Measurements from ENCODE around the gene LAIR2.
"Not testable (repeated sequence)": the region's sequence is repeated elsewhere in the genome, so short reads cannot be mapped to it uniquely, and the experiment has no call there.

The LAIR2 gene

DNA sequence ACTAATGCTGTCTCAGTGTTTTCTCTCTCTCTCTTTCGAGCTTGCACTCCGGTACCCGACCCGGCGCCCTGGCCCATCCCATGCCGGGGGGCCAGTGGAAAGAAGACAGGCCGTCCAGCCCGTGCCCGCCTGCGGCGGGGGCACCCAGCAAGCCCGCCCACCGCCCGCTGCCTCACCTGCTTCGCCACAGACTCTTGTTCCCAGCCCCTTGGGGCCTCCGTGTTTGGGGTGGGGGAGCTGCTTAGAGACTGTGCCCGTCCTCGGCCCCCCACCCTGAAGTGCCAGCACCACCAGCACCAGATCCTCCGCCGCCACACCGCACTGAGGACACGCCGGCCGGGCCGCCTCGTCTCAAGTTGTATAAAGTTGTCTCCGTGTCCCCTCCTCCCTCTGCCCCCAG, 41.4 kb upstream of the LAIR2 start:
- Histone ChIP-seq H3K9me3 (no peaks in the 10 kb centered on the region), H3K36me3 (replicated peaks) (peaks cover 56% of the 10 kb centered on the region), H3K4me3 (no peak overlapping the region), H3K4me1 (no peaks in the 10 kb centered on the region; the same call in none of the 2 replicates), H3K27me3 (ENCODE audit: low read depth) (no peaks in the 10 kb centered on the region)
- DNase-seq (ENCODE audit: low spot score in 2 of 2): no peak
- in situ Hi-C loops (cut with MboI; ENCODE audit: low sequenced_read_pairs): loop anchor here (25.0 kb wide), 1 partner anchor 1201 kb away; the partner anchor contains the start of gene U2AF2

- Histone ChIP-seq H3K4me3 (no peak overlapping the region), H3K27me3 (ENCODE audit: low read depth) (no peaks in the 10 kb centered on the region), H3K36me3 (replicated peaks) (peaks cover 52% of the 10 kb centered on the region), H3K4me1 (no peaks in the 10 kb centered on the region; the same call in none of the 2 replicates), H3K9me3 (no peaks in the 10 kb centered on the region)
- in situ Hi-C loops (cut with MboI; ENCODE audit: low sequenced_read_pairs): loop anchor here (25.0 kb wide), 1 partner anchor 1201 kb away; the partner anchor contains the start of gene U2AF2
- DNase-seq (ENCODE audit: low spot score in 2 of 2): no peak
Observed at GRCh38 chr19:54461613-54462012, 41.0 kb upstream of the LAIR2 start.

DNA sequence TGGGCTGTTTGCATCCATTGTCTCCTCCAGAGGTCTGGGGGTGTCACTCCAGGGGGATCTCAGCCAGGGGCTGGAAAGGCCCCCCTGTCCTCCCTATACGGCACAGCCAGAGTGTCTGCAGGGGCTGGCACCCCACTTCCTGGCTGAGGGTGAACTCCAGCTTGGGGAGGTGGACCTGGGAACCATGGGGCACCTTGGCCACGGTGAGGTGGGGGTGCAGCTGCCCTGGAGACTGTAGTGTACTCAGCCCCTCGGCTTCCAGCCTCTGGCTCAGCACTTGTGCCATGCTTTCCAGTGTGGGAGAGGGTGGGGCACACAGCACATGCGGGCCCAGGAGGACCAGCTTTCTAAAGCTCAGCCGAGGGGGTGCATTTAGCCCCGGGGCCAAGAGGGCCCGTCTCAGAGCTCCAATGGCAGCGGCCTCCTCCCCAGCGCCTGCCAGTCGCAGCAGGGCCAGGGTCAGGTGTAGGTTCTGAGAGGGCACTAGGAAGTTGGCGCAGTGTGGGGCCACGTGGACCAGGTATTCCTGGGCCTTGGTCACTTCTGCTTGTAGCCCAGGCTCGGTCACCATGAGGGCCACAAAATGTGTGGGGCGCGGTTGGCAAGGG, 40.5 kb upstream of the LAIR2 start:
- Histone ChIP-seq H3K4me1 (no peaks in the 10 kb centered on the region; the same call in none of the 2 replicates), H3K36me3 (replicated peaks) (peaks cover 46% of the 10 kb centered on the region), H3K27me3 (ENCODE audit: low read depth) (no peaks in the 10 kb centered on the region), H3K9me3 (no peaks in the 10 kb centered on the region), H3K4me3 (peak overlapping the region; percentile 59)
- in situ Hi-C loops (cut with MboI; ENCODE audit: low sequenced_read_pairs): loop anchor here (25.0 kb wide), 1 partner anchor 1200 kb away; the partner anchor contains the start of gene U2AF2
- DNase-seq (ENCODE audit: low spot score in 2 of 2): no peak

- Histone ChIP-seq H3K4me1 (no peaks in the 10 kb centered on the region; the same call in none of the 2 replicates), H3K9me3 (no peaks in the 10 kb centered on the region), H3K4me3 (peak overlapping the region; percentile 59), H3K27me3 (ENCODE audit: low read depth) (no peaks in the 10 kb centered on the region), H3K36me3 (replicated peaks) (peaks cover 39% of the 10 kb centered on the region)
- in situ Hi-C loops (cut with MboI; ENCODE audit: low sequenced_read_pairs): loop anchor here (25.0 kb wide), 1 partner anchor 1199 kb away; the partner anchor contains the start of gene U2AF2
- DNase-seq (ENCODE audit: low spot score in 2 of 2): peak in 1 of 2 experiments; percentile 68
Observed at GRCh38 chr19:54462655-54463530, 39.7 kb upstream of the LAIR2 start.

DNA sequence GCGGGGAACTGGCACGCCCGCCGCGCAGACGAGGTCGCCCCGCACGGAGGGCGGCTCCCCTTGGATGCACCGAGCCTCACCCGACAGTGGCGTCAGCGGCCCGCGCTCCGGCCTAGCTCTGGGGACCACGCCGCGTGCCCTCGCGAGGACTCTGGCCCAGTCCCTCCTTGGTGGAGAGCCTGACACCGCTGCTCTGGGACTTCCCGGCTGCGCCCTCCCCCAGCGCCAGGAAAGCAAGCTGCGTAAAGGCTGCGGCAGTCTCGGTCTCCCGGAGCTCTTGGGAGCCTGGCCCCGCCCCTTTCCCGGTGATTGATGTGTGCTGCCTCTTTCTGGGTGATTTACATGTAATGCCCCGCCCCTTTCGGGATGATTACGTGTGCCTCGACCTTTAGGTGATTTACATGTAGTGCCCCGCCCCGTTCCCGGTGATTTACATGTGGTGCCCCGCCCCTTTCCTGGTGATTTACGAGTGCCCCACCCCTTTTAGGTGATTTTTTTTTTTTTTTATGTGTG, 39.0 kb upstream of the LAIR2 start, which contains the start of gene LENG9:
Gene LENG9, minus strand, starts transcription at position 248 of the 513 bp plus-strand sequence. CDS start 252 bp downstream, outside the sequence.
- DNase-seq (ENCODE audit: low spot score in 2 of 2): peak; percentile 91 to 99
- Histone ChIP-seq H3K27me3 (ENCODE audit: low read depth) (no peaks in the 10 kb centered on the region), H3K4me3 (peak within 1 kb of the TSS; percentile 59), H3K36me3 (replicated peaks) (peaks cover 32% of the 10 kb centered on the region), H3K4me1 (no peaks in the 10 kb centered on the region; the same call in none of the 2 replicates), H3K9me3 (no peaks in the 10 kb centered on the region)
- in situ Hi-C loops (cut with MboI; ENCODE audit: low sequenced_read_pairs): loop anchor here (25.0 kb wide), 1 partner anchor 1199 kb away; the partner anchor contains the start of gene U2AF2

- in situ Hi-C loops (cut with MboI; ENCODE audit: low sequenced_read_pairs): loop anchor here (25.0 kb wide), 1 partner anchor 1198 kb away; the partner anchor contains the start of gene U2AF2
- no peaks in the 10 kb centered on the region for H3K27me3 ChIP-seq (ENCODE audit: low read depth)
Observed at GRCh38 chr19:54464044-54464629, 38.5 kb upstream of the LAIR2 start.

DNA sequence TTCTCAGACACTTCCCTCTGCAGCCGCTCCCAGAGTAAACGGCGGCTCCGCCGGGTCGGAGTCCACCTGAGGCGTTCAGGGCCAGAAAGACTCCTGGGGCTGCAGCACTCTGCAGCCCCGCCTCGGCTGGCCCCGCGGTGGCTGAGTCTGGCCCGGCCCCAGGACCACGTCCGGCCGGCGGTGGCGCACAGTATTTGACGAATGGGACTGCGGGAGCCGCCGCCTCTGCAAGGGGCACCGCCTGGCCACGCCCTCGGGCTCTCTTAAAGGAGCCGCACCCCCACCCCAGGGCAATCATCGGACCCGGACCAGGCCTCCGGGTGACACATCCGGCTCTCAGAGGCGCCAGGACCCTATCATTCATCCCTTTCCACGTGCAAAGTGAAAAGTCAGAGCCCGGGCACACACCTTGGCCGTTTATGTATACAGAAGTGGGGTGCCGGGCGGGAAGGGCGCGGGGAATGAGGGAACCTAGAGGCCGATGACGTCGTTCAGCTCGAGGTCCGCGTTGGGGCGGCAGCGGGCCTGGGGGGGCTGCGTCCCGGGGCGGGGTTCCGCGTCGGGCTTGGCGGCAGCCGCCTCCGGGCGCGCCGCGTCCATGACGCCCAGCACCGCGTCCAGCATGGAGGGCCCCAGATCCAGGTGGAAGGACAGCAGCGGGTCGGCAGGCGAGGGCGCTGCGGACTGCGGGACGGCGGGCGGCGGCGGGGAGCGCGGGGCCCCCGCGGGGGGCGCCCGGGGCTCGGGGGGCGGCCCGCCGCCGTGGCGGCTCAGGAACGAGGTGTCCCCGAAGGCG, 37.8 kb upstream of the LAIR2 start:
- DNase-seq (ENCODE audit: low spot score in 2 of 2): peak; percentile 81 to 94
- no peaks in the 10 kb centered on the region; the same call in none of the 2 replicates for H3K4me1 ChIP-seq
- no peaks in the 10 kb centered on the region for H3K9me3 ChIP-seq
- H3K27me3 ChIP-seq (ENCODE audit: low read depth): peaks cover 6% of the 10 kb centered on the region
- in situ Hi-C loops (cut with MboI; ENCODE audit: low sequenced_read_pairs): loop anchor here (25.0 kb wide), 1 partner anchor 1197 kb away; the partner anchor contains the start of gene U2AF2
- H3K36me3 ChIP-seq (replicated peaks): peaks cover 23% of the 10 kb centered on the region
- peak overlapping the region; percentile 59 for H3K4me3 ChIP-seq

More at GRCh38 chr19:54464044-54464629, 38.5 kb upstream of the LAIR2 start:
- DNase-seq (ENCODE audit: low spot score in 2 of 2): peak; percentile 82 to 96
- Histone ChIP-seq H3K36me3 (replicated peaks) (peaks cover 27% of the 10 kb centered on the region), H3K4me1 (no peaks in the 10 kb centered on the region; the same call in none of the 2 replicates), H3K4me3 (peak overlapping the region; percentile 59), H3K9me3 (no peaks in the 10 kb centered on the region)

DNA sequence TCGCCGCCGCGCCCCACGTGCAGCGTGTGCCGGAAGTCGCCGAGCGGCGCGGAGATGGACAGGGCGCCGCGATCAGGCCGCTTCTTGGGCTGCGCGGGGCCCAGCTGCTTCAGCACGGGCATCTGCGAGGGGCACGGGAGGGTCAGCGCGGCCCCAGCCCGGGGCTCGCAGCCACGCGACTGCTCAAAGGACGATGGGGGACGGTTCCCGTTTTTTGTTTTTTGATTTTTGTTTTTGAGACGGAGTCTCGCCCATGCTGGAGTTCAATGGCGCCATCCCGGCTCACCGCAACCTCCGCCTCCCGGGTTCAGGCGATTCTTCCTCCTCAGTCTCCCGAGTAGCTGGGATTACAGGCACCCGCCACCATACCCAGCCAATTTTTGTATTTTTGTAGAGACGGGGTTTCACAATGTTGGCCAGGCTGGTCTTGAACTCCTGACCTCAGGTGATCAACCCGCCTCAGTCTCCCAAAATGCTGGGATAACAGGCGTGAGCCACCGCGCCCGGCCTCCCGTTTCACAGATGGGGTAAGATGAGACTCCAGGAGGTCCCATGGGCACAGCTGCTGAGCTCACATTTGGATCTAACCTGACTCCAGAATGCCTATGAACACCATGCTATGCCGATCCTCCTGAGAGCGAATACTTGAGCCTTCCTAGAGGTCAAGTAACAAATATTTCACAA, 37.1 kb upstream of the LAIR2 start:
- no peak for DNase-seq (ENCODE audit: low spot score in 2 of 2)
- in situ Hi-C loops (cut with MboI; ENCODE audit: low sequenced_read_pairs): loop anchor here (25.0 kb wide), 1 partner anchor 1197 kb away; the partner anchor contains the start of gene U2AF2
- Histone ChIP-seq H3K4me3 (no peak overlapping the region), H3K4me1 (no peaks in the 10 kb centered on the region; the same call in none of the 2 replicates), H3K9me3 (no peaks in the 10 kb centered on the region), H3K27me3 (ENCODE audit: low read depth) (peaks cover 14% of the 10 kb centered on the region), H3K36me3 (replicated peaks) (peaks cover 18% of the 10 kb centered on the region)

DNA sequence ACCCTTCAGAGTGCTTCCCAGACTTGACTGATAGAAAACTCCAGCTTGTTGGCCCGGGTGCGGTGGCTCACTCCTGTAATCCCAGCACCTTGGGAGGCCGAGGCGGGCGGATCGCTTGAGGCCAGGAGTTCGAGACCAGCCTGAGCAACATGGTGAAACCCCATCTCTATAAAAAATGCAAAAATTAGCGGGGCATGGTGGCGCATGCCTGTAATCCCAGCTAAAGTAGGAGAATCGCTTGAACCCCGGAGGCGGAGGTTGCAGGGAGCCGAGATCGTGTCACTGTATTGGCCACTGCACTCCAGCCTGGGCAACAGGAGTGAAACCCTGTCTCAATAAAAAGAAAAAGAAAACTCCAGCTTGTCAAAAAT, 36.5 kb upstream of the LAIR2 start:
- not testable (repeated sequence) for DNase-seq (ENCODE audit: low spot score in 2 of 2); H3K4me3 ChIP-seq; H3K4me1 ChIP-seq; H3K9me3 ChIP-seq
- Histone ChIP-seq H3K27me3 (ENCODE audit: low read depth) (peaks cover 19% of the 10 kb centered on the region), H3K36me3 (replicated peaks) (peaks cover 14% of the 10 kb centered on the region)
- in situ Hi-C loops (cut with MboI; ENCODE audit: low sequenced_read_pairs): loop anchor here (25.0 kb wide), 1 partner anchor 1196 kb away; the partner anchor contains the start of gene U2AF2

DNA sequence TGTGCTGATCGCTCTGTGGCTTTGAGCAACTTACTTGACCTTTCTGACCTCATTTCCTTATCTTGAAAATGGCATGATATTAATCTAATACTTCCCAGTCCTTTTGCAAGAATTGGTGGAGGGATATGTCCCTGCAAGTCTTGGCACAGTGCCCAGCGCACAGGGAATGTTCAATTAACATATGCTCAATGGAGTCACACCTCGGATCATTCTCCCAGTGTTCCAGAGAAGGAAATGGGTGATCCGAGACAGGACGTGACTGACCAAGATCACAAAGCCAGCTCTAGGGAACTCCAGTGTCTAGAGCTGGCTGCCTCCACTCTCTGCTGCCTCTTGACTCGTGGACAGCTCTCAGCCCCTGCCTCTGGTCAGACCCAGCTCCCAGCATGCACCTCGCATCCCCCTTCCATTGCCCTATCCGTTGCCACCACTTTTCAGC, 33.1 kb upstream of the LAIR2 start:
- in situ Hi-C loops (cut with MboI; ENCODE audit: low sequenced_read_pairs): loop anchor here (25.0 kb wide), 1 partner anchor 1193 kb away; the partner anchor contains the start of gene U2AF2
- Histone ChIP-seq H3K27me3 (ENCODE audit: low read depth) (peaks cover 30% of the 10 kb centered on the region), H3K9me3 (no peaks in the 10 kb centered on the region), H3K36me3 (replicated peaks) (no peaks in the 10 kb centered on the region), H3K4me1 (no peaks in the 10 kb centered on the region), H3K4me3 (no peak overlapping the region)
- DNase-seq (ENCODE audit: low spot score in 2 of 2): peak in 1 of 2 experiments; percentile 54

GRCh38 chr19:54470276-54470887, 32.2 kb upstream of the LAIR2 start:
- DNase-seq (ENCODE audit: low spot score in 2 of 2): no peak
- Histone ChIP-seq H3K27me3 (ENCODE audit: low read depth) (peaks cover 30% of the 10 kb centered on the region), H3K4me1 (no peaks in the 10 kb centered on the region), H3K4me3 (no peak overlapping the region), H3K9me3 (no peaks in the 10 kb centered on the region), H3K36me3 (replicated peaks) (no peaks in the 10 kb centered on the region)
- in situ Hi-C loops (cut with MboI; ENCODE audit: low sequenced_read_pairs): loop anchor here (25.0 kb wide), 1 partner anchor 1192 kb away; the partner anchor contains the start of gene U2AF2
